HCT116 (cell line): ENCODE results near the gene LEO1. TPM values are rescaled to one million over a fixed set of nuclear protein-coding genes. Genes with fewer than 3 reads are reported as not detected.

Experiments
- ATAC-seq: fragments of 200-7000 bp; cut with Tn5 transposase; 2 replicates; pipeline ENCODE4 v1.9.1; 2020; ENCODE audit warnings: mild to moderate bottlenecking, moderate library complexity
- BruUV-seq: library from RNA; stranded (reverse); fragments of 400-500 nt; replicated peaks from 2 replicates; lab custom pipeline; 2021; lab: Mats Ljungman, UMichigan
- CTCF ChIA-PET: fragments of 300-600 bp; sonication (Branson Sonifier 250); formaldehyde crosslinking; loops from one replicate; lab custom pipeline; 2021; ENCODE audit warnings: antibody characterized with exemption; lab: Charles Lee
- POLR2A ChIA-PET: fragments of 300-600, 350-600 bp; sonication (Branson Sonifier 250); formaldehyde crosslinking; loops from one replicate; lab custom pipeline; 2021; ENCODE audit warnings: antibody characterized with exemption; lab: Charles Lee
- RAD21 ChIA-PET, 2 experiments: fragments of 300-600 bp; sonication (Branson Sonifier 250); formaldehyde crosslinking; loops; one replicate each; lab custom pipeline; 2023; ENCODE audit warnings: low total read pairs in 2 of 2; ENCODE audit not compliant: uncharacterized antibody in 2 of 2, unreplicated experiment in 2 of 2, low non-redundant PET in 1 of 2; lab: Charles Lee
- DNase-seq: peaks from one replicate; pipeline ENCODE4 v3.0.0-alpha.2; 2010; ENCODE audit warnings: low read depth, low spot score
- H2AFZ ChIP-seq: fragments of 200-600 bp; shearing (Covaris generic), sonication (generic); 2 replicates; pipeline ENCODE4 v1.6.1; 2017; ENCODE audit warnings: low read depth, mixed run types, mixed read lengths, antibody characterized with exemption, low read length; ENCODE audit not compliant: poor library complexity, severe bottlenecking
- H3K27ac ChIP-seq: 2 replicates; pipeline ENCODE4 v1.5.1; 2012; ENCODE audit warnings: low read depth, low read length
- H3K27me3 ChIP-seq: fragments of 200-600 bp; sonication (generic); 2 replicates; pipeline ENCODE4 v1.6.1; 2016; ENCODE audit warnings: mixed run types, low read length, mixed read lengths; ENCODE audit not compliant: insufficient read depth
- H3K36me3 ChIP-seq, 2 experiments: fragments of 200-500 bp in 1 of 2; fragments of 200-600 bp in 1 of 2; sonication (Bioruptor generic) in 1 of 2; sonication (generic) in 1 of 2; 2 replicates each; pipeline versions ENCODE4 v1.5.1 to v1.6.1; 2014 to 2016; ENCODE audit warnings: low read length in 2 of 2, inconsistent platforms in 1 of 2, mixed read lengths in 1 of 2, mixed run types in 1 of 2; ENCODE audit not compliant: insufficient read depth in 2 of 2, control insufficient read depth in 1 of 2
- H3K4me1 ChIP-seq, 2 experiments: fragments of 200-600 bp in 1 of 2; sonication (generic) in 1 of 2; 2 replicates each; pipeline versions ENCODE4 v1.5.1 to v1.6.1; 2012 to 2017; ENCODE audit warnings: low read length in 2 of 2, inconsistent platforms in 1 of 2, mild to moderate bottlenecking in 1 of 2, mixed read lengths in 1 of 2, mixed run types in 1 of 2, moderate library complexity in 1 of 2; ENCODE audit not compliant: insufficient read depth in 2 of 2, control insufficient read depth in 1 of 2
- H3K4me2 ChIP-seq: fragments of 200-600 bp; sonication (generic); 2 replicates; pipeline ENCODE4 v1.6.1; 2017; ENCODE audit warnings: mixed run types, low read length, mixed read lengths
- H3K4me3 ChIP-seq, 2 experiments: fragments of 200-600 bp in 1 of 2; sonication (generic) in 1 of 2; replicated peaks in 1 of 2; 2 replicates each; pipeline ENCODE4 v1.5.1; 2011 to 2016; ENCODE audit warnings: low read length in 2 of 2, control low read depth in 1 of 2, low read depth in 1 of 2, mild to moderate bottlenecking in 1 of 2, mixed read lengths in 1 of 2, mixed run types in 1 of 2
- H3K79me2 ChIP-seq: fragments of 200-600 bp; sonication (generic); 2 replicates; pipeline ENCODE4 v1.6.1; 2017; ENCODE audit warnings: mild to moderate bottlenecking, mixed run types, low read length, moderate library complexity, mixed read lengths; ENCODE audit not compliant: insufficient read depth
- H3K9ac ChIP-seq: fragments of 200-600 bp; sonication (generic); 2 replicates; pipeline ENCODE4 v1.6.1; 2016; ENCODE audit warnings: low read length, mixed read lengths
- H3K9me2 ChIP-seq: fragments of 200-600 bp; sonication (generic), shearing (Covaris generic); 2 replicates; pipeline ENCODE4 v1.6.1; 2017; ENCODE audit warnings: mixed run types, mild to moderate bottlenecking, moderate library complexity; ENCODE audit not compliant: insufficient read depth
- H3K9me3 ChIP-seq, 2 experiments: fragments of 200-500 bp in 1 of 2; fragments of 200-600 bp in 1 of 2; sonication (Bioruptor generic) in 1 of 2; sonication (generic) in 1 of 2; 2 replicates each; pipeline ENCODE4 v1.6.1; 2014 to 2017; ENCODE audit warnings: low read length in 2 of 2, mixed read lengths in 2 of 2, inconsistent platforms in 1 of 2, low read depth in 1 of 2, mild to moderate bottlenecking in 1 of 2, mixed run types in 1 of 2, moderate library complexity in 1 of 2; ENCODE audit not compliant: control insufficient read depth in 1 of 2, insufficient read depth in 1 of 2
- H4K20me1 ChIP-seq: fragments of 200-600 bp; sonication (generic), shearing (Covaris generic); 2 replicates; pipeline ENCODE4 v1.6.1; 2017; ENCODE audit warnings: mixed run types, mild to moderate bottlenecking, moderate library complexity; ENCODE audit not compliant: insufficient read depth
- EGR1 ChIP-seq: IDR thresholded peaks from 2 replicates; pipeline ENCODE4 v1.6.1; 2012; ENCODE audit warnings: low read depth
- FOSL1 ChIP-seq: IDR thresholded peaks from 2 replicates; pipeline ENCODE4 v1.6.1; 2012; ENCODE audit warnings: low read depth
- JUND ChIP-seq: IDR thresholded peaks from 2 replicates; pipeline ENCODE4 v1.6.1; 2012
- POLR2A ChIP-seq: IDR thresholded peaks from 2 replicates; pipeline ENCODE4 v1.7.0; 2011; ENCODE audit warnings: borderline replicate concordance; ENCODE audit not compliant: insufficient read depth, insufficient read length; ENCODE audit errors: extremely low read depth
- POLR2AphosphoS5 ChIP-seq: IDR thresholded peaks from 2 replicates; pipeline ENCODE4 v1.6.1; 2011; ENCODE audit warnings: mild to moderate bottlenecking, low read depth, low read length, moderate library complexity
- REST ChIP-seq: IDR thresholded peaks from 2 replicates; pipeline ENCODE4 v1.6.1; 2012; ENCODE audit warnings: low read depth
- SIN3A ChIP-seq: IDR thresholded peaks from 2 replicates; pipeline ENCODE4 v1.6.1; 2012; ENCODE audit warnings: low read depth
- TCF7L2 ChIP-seq: IDR thresholded peaks from 2 replicates; pipeline ENCODE4 v1.7.0; 2011; ENCODE audit warnings: borderline replicate concordance, inconsistent platforms; ENCODE audit not compliant: insufficient read depth, insufficient read length; ENCODE audit errors: extremely low read depth
- YY1 ChIP-seq: IDR thresholded peaks from 2 replicates; pipeline ENCODE4 v1.6.1; 2011; ENCODE audit warnings: low read length, low read depth, moderate library complexity, mild to moderate bottlenecking; ENCODE audit not compliant: insufficient replicate concordance; ENCODE audit errors: extremely low read depth
- ZBTB33 ChIP-seq: IDR thresholded peaks from 2 replicates; pipeline ENCODE4 v1.6.1; 2011; ENCODE audit warnings: mild to moderate bottlenecking, low read length, moderate library complexity; ENCODE audit not compliant: insufficient replicate concordance; ENCODE audit errors: extremely low read depth
- intact Hi-C: fragments of 100-400 bp; cut with micrococcal nuclease; formaldehyde crosslinking; loops from 2 replicates; pipeline ENCODE4 v1.10.0; 2022
- total RNA-seq: library from RNA; stranded (reverse); gene quantifications from one replicate; pipeline ENCODE4 v1.2.1, GENCODE V29; 2021; ENCODE audit not compliant: unreplicated experiment
- TF ChIP-seq, protein P1 (sequence below): IDR thresholded peaks from 2 replicates; pipeline ENCODE4 v1.6.1; 2012
- TF ChIP-seq, protein P2 (sequence below), 3 experiments: fragments of 200-600 bp in 1 of 3; sonication (generic) in 1 of 3; IDR thresholded peaks in 2 of 3; conservative IDR thresholded peaks in 1 of 3; 2 replicates each; pipeline ENCODE4 v1.5.1; 2012 to 2017; ENCODE audit warnings: low read depth in 2 of 3, low read length in 2 of 3, antibody characterized with exemption in 1 of 3, borderline replicate concordance in 1 of 3, control low read depth in 1 of 3, mild to moderate bottlenecking in 1 of 3, mixed read lengths in 1 of 3, mixed run types in 1 of 3, moderate library complexity in 1 of 3; ENCODE audit not compliant: insufficient read depth in 1 of 3

LEO1 gene
- total RNA-seq, 1 experiment from 2014 or later: 27.8 TPM

- BruUV-seq: no TSS peak
- Histone ChIP-seq H3K4me2 (no peak overlapping the region), H3K9ac (no peak overlapping the region), H3K27ac (no peak overlapping the region), H3K4me1 (peaks cover 9 to 10% of the 10 kb centered on the region in 2 experiments; a peak in 3 of 4 replicates), H2AFZ (no peak overlapping the region), H3K27me3 (no peaks in the 10 kb centered on the region), H3K9me2 (no peaks in the 10 kb centered on the region), H3K4me3 (no peak overlapping the region), H3K79me2 (peaks cover 61% of the 10 kb centered on the region), H4K20me1 (no peaks in the 10 kb centered on the region), H3K9me3 (no peaks in the 10 kb centered on the region), H3K36me3 (peaks cover 13 to 25% of the 10 kb centered on the region in 2 experiments; a peak in 3 of 4 replicates)
- ATAC-seq (no peak), DNase-seq (no peak)
- ChIA-PET CTCF (no interaction called here), RAD21 (no interaction called here), POLR2A (no interaction called here)
- intact Hi-C loops: no loop called here
- TF ChIP-seq REST (no peak), ZBTB33 (no peak), FOSL1 (no peak), JUND (no peak), SIN3A (no peak), EGR1 (no peak), POLR2AphosphoS5 (no peak), POLR2A (no peak), TCF7L2 (no peak), YY1 (no peak)
- TF ChIP-seq, protein P1, sequence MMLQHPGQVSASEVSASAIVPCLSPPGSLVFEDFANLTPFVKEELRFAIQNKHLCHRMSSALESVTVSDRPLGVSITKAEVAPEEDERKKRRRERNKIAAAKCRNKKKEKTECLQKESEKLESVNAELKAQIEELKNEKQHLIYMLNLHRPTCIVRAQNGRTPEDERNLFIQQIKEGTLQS: no peak
- TF ChIP-seq, protein P2, sequence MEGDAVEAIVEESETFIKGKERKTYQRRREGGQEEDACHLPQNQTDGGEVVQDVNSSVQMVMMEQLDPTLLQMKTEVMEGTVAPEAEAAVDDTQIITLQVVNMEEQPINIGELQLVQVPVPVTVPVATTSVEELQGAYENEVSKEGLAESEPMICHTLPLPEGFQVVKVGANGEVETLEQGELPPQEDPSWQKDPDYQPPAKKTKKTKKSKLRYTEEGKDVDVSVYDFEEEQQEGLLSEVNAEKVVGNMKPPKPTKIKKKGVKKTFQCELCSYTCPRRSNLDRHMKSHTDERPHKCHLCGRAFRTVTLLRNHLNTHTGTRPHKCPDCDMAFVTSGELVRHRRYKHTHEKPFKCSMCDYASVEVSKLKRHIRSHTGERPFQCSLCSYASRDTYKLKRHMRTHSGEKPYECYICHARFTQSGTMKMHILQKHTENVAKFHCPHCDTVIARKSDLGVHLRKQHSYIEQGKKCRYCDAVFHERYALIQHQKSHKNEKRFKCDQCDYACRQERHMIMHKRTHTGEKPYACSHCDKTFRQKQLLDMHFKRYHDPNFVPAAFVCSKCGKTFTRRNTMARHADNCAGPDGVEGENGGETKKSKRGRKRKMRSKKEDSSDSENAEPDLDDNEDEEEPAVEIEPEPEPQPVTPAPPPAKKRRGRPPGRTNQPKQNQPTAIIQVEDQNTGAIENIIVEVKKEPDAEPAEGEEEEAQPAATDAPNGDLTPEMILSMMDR (IDR thresholded peaks at IDR 0.05 in 2 of 3, conservative IDR thresholded peaks at IDR 0.05 in 1 of 3; ENCODE audit: borderline replicate concordance in 1 of 3, insufficient read depth in 1 of 3, low read depth in 2 of 3, low read length in 2 of 3): no peak
These were observed 5.9 kb downstream of the LEO1 start for GRCh38 chr15:51965691-51966090.
